ENCODE measurements around the gene CCDC33. TPM values are rescaled to one million over a fixed set of nuclear protein-coding genes. Genes with fewer than 3 reads are reported as not detected.

Gene CCDC33
- total and polyA plus RNA-seq, 2 experiments from 2014 or later, result 2.6 to 2.8 TPM

DNA sequence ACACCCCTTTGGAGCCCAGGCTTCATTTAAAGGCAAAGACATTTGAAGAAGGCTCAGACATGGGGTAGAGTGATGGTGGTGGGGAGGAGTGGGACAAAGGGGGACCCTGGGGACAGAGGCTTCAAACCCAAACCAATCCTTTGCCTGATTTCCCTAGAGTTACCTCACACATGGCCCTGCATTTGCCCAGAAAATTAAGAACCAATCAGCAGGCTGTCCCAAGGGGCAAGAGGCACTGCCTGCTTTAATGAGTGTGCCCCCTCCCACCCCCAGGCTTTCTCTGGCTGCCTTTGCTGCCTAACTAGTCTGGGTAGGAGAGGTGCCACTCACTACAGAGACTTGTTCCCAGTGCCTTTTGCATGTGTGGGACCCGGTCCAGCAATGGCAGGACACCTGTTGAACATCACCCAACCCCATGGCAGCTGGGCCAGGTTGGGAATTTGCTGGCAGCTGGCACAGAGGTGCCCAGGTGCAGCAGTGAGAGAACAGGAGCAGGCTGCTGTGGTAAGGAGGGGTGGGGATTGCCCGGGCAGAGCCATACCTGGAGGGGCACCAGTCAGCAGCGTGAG lies 38.4 kb downstream of the CCDC33 start:
- ATAC-seq (no peak), DNase-seq (ENCODE audit: low spot score) (no peak)
- H3K9me3 Mint-ChIP-seq, result no peaks in the 10 kb centered on the region
- no peaks in the 10 kb centered on the region for H3K36me3 ChIP-seq (ENCODE audit: insufficient read depth)
- TF ChIP-seq ZNF331 (CRISPR knock-in tag; IDR thresholded peaks at IDR 0.05; ENCODE audit: low read depth) (no peak), POLR2AphosphoS5 (IDR thresholded peaks at IDR 0.05; ENCODE audit: low read depth) (no peak), NANOG (IDR thresholded peaks at IDR 0.05; ENCODE audit: borderline replicate concordance) (no peak), ZNF114 (CRISPR knock-in tag; IDR thresholded peaks at IDR 0.05) (no peak), EZH2phosphoT487 (IDR thresholded peaks at IDR 0.05; ENCODE audit: unreplicated experiment) (no peak), JUNB (IDR thresholded peaks at IDR 0.05; ENCODE audit: unreplicated experiment) (no peak)
- TF ChIP-seq, protein P1, sequence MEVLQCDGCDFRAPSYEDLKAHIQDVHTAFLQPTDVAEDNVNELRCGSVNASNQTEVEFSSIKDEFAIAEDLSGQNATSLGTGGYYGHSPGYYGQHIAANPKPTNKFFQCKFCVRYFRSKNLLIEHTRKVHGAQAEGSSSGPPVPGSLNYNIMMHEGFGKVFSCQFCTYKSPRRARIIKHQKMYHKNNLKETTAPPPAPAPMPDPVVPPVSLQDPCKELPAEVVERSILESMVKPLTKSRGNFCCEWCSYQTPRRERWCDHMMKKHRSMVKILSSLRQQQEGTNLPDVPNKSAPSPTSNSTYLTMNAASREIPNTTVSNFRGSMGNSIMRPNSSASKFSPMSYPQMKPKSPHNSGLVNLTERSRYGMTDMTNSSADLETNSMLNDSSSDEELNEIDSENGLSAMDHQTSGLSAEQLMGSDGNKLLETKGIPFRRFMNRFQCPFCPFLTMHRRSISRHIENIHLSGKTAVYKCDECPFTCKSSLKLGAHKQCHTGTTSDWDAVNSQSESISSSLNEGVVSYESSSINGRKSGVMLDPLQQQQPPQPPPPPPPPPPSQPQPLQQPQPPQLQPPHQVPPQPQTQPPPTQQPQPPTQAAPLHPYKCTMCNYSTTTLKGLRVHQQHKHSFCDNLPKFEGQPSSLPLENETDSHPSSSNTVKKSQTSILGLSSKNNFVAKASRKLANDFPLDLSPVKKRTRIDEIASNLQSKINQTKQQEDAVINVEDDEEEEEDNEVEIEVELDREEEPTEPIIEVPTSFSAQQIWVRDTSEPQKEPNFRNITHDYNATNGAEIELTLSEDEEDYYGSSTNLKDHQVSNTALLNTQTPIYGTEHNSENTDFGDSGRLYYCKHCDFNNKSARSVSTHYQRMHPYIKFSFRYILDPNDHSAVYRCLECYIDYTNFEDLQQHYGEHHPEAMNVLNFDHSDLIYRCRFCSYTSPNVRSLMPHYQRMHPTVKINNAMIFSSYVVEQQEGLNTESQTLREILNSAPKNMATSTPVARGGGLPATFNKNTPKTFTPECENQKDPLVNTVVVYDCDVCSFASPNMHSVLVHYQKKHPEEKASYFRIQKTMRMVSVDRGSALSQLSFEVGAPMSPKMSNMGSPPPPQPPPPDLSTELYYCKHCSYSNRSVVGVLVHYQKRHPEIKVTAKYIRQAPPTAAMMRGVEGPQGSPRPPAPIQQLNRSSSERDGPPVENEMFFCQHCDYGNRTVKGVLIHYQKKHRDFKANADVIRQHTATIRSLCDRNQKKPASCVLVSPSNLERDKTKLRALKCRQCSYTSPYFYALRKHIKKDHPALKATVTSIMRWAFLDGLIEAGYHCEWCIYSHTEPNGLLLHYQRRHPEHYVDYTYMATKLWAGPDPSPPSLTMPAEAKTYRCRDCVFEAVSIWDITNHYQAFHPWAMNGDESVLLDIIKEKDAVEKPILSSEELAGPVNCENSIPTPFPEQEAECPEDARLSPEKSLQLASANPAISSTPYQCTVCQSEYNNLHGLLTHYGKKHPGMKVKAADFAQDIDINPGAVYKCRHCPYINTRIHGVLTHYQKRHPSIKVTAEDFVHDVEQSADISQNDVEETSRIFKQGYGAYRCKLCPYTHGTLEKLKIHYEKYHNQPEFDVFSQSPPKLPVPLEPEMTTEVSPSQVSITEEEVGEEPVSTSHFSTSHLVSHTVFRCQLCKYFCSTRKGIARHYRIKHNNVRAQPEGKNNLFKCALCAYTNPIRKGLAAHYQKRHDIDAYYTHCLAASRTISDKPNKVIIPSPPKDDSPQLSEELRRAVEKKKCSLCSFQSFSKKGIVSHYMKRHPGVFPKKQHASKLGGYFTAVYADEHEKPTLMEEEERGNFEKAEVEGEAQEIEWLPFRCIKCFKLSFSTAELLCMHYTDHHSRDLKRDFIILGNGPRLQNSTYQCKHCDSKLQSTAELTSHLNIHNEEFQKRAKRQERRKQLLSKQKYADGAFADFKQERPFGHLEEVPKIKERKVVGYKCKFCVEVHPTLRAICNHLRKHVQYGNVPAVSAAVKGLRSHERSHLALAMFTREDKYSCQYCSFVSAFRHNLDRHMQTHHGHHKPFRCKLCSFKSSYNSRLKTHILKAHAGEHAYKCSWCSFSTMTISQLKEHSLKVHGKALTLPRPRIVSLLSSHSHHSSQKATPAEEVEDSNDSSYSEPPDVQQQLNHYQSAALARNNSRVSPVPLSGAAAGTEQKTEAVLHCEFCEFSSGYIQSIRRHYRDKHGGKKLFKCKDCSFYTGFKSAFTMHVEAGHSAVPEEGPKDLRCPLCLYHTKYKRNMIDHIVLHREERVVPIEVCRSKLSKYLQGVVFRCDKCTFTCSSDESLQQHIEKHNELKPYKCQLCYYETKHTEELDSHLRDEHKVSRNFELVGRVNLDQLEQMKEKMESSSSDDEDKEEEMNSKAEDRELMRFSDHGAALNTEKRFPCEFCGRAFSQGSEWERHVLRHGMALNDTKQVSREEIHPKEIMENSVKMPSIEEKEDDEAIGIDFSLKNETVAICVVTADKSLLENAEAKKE (CRISPR knock-in tag; IDR thresholded peaks at IDR 0.05), result no peak
- TF ChIP-seq, protein P2, sequence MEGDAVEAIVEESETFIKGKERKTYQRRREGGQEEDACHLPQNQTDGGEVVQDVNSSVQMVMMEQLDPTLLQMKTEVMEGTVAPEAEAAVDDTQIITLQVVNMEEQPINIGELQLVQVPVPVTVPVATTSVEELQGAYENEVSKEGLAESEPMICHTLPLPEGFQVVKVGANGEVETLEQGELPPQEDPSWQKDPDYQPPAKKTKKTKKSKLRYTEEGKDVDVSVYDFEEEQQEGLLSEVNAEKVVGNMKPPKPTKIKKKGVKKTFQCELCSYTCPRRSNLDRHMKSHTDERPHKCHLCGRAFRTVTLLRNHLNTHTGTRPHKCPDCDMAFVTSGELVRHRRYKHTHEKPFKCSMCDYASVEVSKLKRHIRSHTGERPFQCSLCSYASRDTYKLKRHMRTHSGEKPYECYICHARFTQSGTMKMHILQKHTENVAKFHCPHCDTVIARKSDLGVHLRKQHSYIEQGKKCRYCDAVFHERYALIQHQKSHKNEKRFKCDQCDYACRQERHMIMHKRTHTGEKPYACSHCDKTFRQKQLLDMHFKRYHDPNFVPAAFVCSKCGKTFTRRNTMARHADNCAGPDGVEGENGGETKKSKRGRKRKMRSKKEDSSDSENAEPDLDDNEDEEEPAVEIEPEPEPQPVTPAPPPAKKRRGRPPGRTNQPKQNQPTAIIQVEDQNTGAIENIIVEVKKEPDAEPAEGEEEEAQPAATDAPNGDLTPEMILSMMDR (conservative IDR thresholded peaks at IDR 0.05; ENCODE audit: low read depth in 2 of 2), result no peak
- TF ChIP-seq, protein P3, sequence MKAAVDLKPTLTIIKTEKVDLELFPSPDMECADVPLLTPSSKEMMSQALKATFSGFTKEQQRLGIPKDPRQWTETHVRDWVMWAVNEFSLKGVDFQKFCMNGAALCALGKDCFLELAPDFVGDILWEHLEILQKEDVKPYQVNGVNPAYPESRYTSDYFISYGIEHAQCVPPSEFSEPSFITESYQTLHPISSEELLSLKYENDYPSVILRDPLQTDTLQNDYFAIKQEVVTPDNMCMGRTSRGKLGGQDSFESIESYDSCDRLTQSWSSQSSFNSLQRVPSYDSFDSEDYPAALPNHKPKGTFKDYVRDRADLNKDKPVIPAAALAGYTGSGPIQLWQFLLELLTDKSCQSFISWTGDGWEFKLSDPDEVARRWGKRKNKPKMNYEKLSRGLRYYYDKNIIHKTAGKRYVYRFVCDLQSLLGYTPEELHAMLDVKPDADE (IDR thresholded peaks at IDR 0.05), result no peak
- H3K79me2 ChIP-seq (replicated peaks; ENCODE audit: insufficient read depth), result no peaks in the 10 kb centered on the region
- no peak overlapping the region for H2AFZ ChIP-seq
- no peak overlapping the region for H3K4me3 ChIP-seq
- H3K9me2 ChIP-seq (ENCODE audit: insufficient read depth), result no peaks in the 10 kb centered on the region
- peaks cover 8% of the 10 kb centered on the region for H3K4me1 Mint-ChIP-seq
- H3K4me2 ChIP-seq, result no peak overlapping the region
- H3K27ac ChIP-seq (ENCODE audit: low read depth), result no peak overlapping the region
- H3K27ac Mint-ChIP-seq, result no peak overlapping the region
- no peak overlapping the region for H3K4me3 Mint-ChIP-seq
- no peaks in the 10 kb centered on the region for H3K27me3 ChIP-seq (ENCODE audit: insufficient read depth)
- no peaks in the 10 kb centered on the region for H3F3A ChIP-seq (replicated peaks; ENCODE audit: low read depth)
- H3K4me1 ChIP-seq (ENCODE audit: insufficient read depth), result no peaks in the 10 kb centered on the region
- peaks cover 15% of the 10 kb centered on the region for H3K27me3 Mint-ChIP-seq (ENCODE audit: insufficient read depth, low read depth, poor library complexity)
- H4K20me1 ChIP-seq (replicated peaks; ENCODE audit: insufficient read depth), result no peaks in the 10 kb centered on the region
- H3K36me3 Mint-ChIP-seq (ENCODE audit: low read depth), result no peaks in the 10 kb centered on the region

Data from GM23338 (cell line).